Colonic mucosa (tissue), 4 donors: ENCODE results near the gene DUS2. TPM values are rescaled to one million over a fixed set of nuclear protein-coding genes. Genes with fewer than 3 reads are reported as not detected.
A peak's percentile ranks its signal among the peaks of the same experiment; 100 is the strongest.
"Not testable (repeated sequence)": the region's sequence is repeated elsewhere in the genome, so short reads cannot be mapped to it uniquely, and the experiment has no call there.

ENCODE experiments used
- DNase-seq: peaks from one replicate; pipeline ENCODE4 v3.0.0-alpha.2; 2020
- H3K27ac ChIP-seq: fragments of 200-600 bp; one replicate; pipeline ENCODE4 v1.8.0; 2021
- H3K27me3 ChIP-seq: fragments of 200-600 bp; one replicate; pipeline ENCODE4 v1.8.0; 2021
- H3K36me3 ChIP-seq: fragments of 200-600 bp; one replicate; pipeline ENCODE4 v1.8.0; 2021
- H3K4me1 ChIP-seq: fragments of 200-600 bp; one replicate; pipeline ENCODE4 v1.8.0; 2021; ENCODE audit warnings: mild to moderate bottlenecking
- H3K4me3 ChIP-seq: fragments of 200-600 bp; one replicate; pipeline ENCODE4 v1.8.0; 2021
- H3K9ac ChIP-seq, 2 donors: one replicate each; pipeline ENCODE4 v1.7.0; 2013; ENCODE audit warnings: control low read depth in 2 of 2, low read depth in 2 of 2, low read length in 2 of 2
- H3K9me3 ChIP-seq: fragments of 200-600 bp; one replicate; pipeline ENCODE4 v1.8.0; 2021
- CTCF ChIP-seq: fragments of 200-600 bp; IDR thresholded peaks from one replicate; pipeline ENCODE4 v1.8.0; 2022; ENCODE audit warnings: antibody characterized with exemption, mild to moderate bottlenecking
- intact Hi-C: fragments of 100-400 bp; cut with DNase I; formaldehyde crosslinking; loops from one replicate; pipeline ENCODE4 v1.14.1; 2022
- total RNA-seq, 2 donors: library from RNA; stranded (reverse); fragmentation: NEBNext Ultra II Directional in 1 of 2; extraction: Animal tissue kit (Norgen Biotek cat#: 25700) in 1 of 2; gene quantifications; one replicate each; pipeline ENCODE4 v1.2.1, GENCODE V29; 2021
- donor health status: healthy.
- donor health status: DM: no; HTN: no; CAD: no.
- donor health status: DM: no; HTN: no; CAD: no.

Gene DUS2
- total RNA-seq, 2 donors from 2014 or later = 13.1 to 24.6 TPM

GRCh38 chr16:68015681-68016080 lies 7.4 kb upstream of the DUS2 start, which contains the start of gene DPEP2NB:
Gene DPEP2NB (minus strand): TSS chr16:68015911. CDS start chr16:68015770, 141 bp downstream.
- intact Hi-C loops = no loop called here
- Histone ChIP-seq H3K9me3 (no peaks in the 10 kb centered on the region), H3K4me3 (no peak within 1 kb of the TSS), H3K9ac (no peak within 1 kb of the TSS), H3K27me3 (no peaks in the 10 kb centered on the region), H3K27ac (no peak within 1 kb of the TSS), H3K4me1 (no peaks in the 10 kb centered on the region), H3K36me3 (no peaks in the 10 kb centered on the region)
- no peak for DNase-seq
- no peak for TF ChIP-seq CTCF

GRCh38 chr16:68019167-68019680 lies 3.9 kb upstream of the DUS2 start:
- Histone ChIP-seq H3K4me3 (no peak overlapping the region), H3K9ac (no peak overlapping the region), H3K27ac (no peak overlapping the region), H3K9me3 (no peaks in the 10 kb centered on the region), H3K36me3 (no peaks in the 10 kb centered on the region), H3K27me3 (no peaks in the 10 kb centered on the region), H3K4me1 (peaks cover 17% of the 10 kb centered on the region)
- intact Hi-C loops = no loop called here
- TF ChIP-seq CTCF = no peak
- no peak for DNase-seq

- peaks cover 17% of the 10 kb centered on the region for H3K4me1 ChIP-seq
- no peak for TF ChIP-seq CTCF
- no peak overlapping the region for H3K27ac ChIP-seq
- peak overlapping the region in 1 of 2 donors; percentile 92 for H3K9ac ChIP-seq
- no peak overlapping the region for H3K4me3 ChIP-seq
- no peaks in the 10 kb centered on the region for H3K9me3 ChIP-seq
- no peak for DNase-seq
- H3K36me3 ChIP-seq = no peaks in the 10 kb centered on the region
- intact Hi-C loops = no loop called here
- H3K27me3 ChIP-seq = no peaks in the 10 kb centered on the region
Observed at GRCh38 chr16:68021490-68021889, 1.6 kb upstream of the DUS2 start.

- no peaks in the 10 kb centered on the region for H3K36me3 ChIP-seq
- H3K9me3 ChIP-seq = no peaks in the 10 kb centered on the region
- intact Hi-C loops = no loop called here
- H3K4me1 ChIP-seq = peaks cover 17% of the 10 kb centered on the region
- DNase-seq = no peak
- no peak overlapping the region for H3K27ac ChIP-seq
- no peaks in the 10 kb centered on the region for H3K27me3 ChIP-seq
- H3K9ac ChIP-seq = peak overlapping the region; percentile 89 to 92
- TF ChIP-seq CTCF = no peak
- peak overlapping the region; percentile 98 for H3K4me3 ChIP-seq
Observed at GRCh38 chr16:68022278-68022727, 781 bp upstream of the DUS2 start.

GRCh38 chr16:68028996-68029395 lies 5.9 kb downstream of the DUS2 start:
- DNase-seq = no peak
- intact Hi-C loops = no loop called here
- Histone ChIP-seq H3K4me1 (peaks cover 3% of the 10 kb centered on the region), H3K9ac (no peak overlapping the region), H3K27me3 (no peaks in the 10 kb centered on the region), H3K27ac (no peak overlapping the region), H3K4me3 (no peak overlapping the region), H3K36me3 (no peaks in the 10 kb centered on the region), H3K9me3 (no peaks in the 10 kb centered on the region)
- no peak for TF ChIP-seq CTCF

- H3K4me3 ChIP-seq, DNase-seq, H3K9me3 ChIP-seq, H3K36me3 ChIP-seq, H3K27me3 ChIP-seq, H3K27ac ChIP-seq, H3K4me1 ChIP-seq, intact Hi-C loops, H3K9ac ChIP-seq: not testable (repeated sequence)
Observed at GRCh38 chr16:68030108-68030507, 7.0 kb downstream of the DUS2 start.
